ENCODE data around the gene ANKH.

The ANKH gene

GRCh38 chr5:14715481-14715880 is 156.1 kb downstream of the ANKH start:
- no peak for DNase-seq (ENCODE audit: low read depth, low spot score)

- no peak for DNase-seq (ENCODE audit: low read depth, low spot score)
Observed at GRCh38 chr5:14714706-14715105, 156.9 kb downstream of the ANKH start.

- DNase-seq (ENCODE audit: low read depth, low spot score): no peak
Observed at GRCh38 chr5:14713476-14714390, 157.8 kb downstream of the ANKH start.

GRCh38 chr5:14712666-14713065 is 158.9 kb downstream of the ANKH start:
- no peak for DNase-seq (ENCODE audit: low read depth, low spot score)

GRCh38 chr5:14712131-14712530 is 159.4 kb downstream of the ANKH start:
- no peak for DNase-seq (ENCODE audit: low read depth, low spot score)

- no peak for DNase-seq (ENCODE audit: low read depth, low spot score)
Observed at GRCh38 chr5:14710313-14710994, 161.1 kb downstream of the ANKH start.

- no peak for DNase-seq (ENCODE audit: low read depth, low spot score)
Observed at GRCh38 chr5:14708551-14708950, 163.0 kb downstream of the ANKH start.

- DNase-seq (ENCODE audit: low read depth, low spot score): no peak
Observed at GRCh38 chr5:14707811-14708390, 163.7 kb downstream of the ANKH start.

GRCh38 chr5:14706615-14707021 is 165.0 kb downstream of the ANKH start:
- DNase-seq (ENCODE audit: low read depth, low spot score): peak; percentile 23

GRCh38 chr5:14705556-14705955 is 166.0 kb downstream of the ANKH start:
- no peak for DNase-seq (ENCODE audit: low read depth, low spot score)

GRCh38 chr5:14702238-14702839 is 169.2 kb downstream of the ANKH start:
- DNase-seq (ENCODE audit: low read depth, low spot score): no peak

- no peak for DNase-seq (ENCODE audit: low read depth, low spot score)
Observed at GRCh38 chr5:14701556-14701955, 170.0 kb downstream of the ANKH start.

GRCh38 chr5:14700478-14701436 is 170.8 kb downstream of the ANKH start:
- no peak for DNase-seq (ENCODE audit: low read depth, low spot score)

GRCh38 chr5:14699807-14700400 is 171.7 kb downstream of the ANKH start:
- no peak for DNase-seq (ENCODE audit: low read depth, low spot score)

- no peak for DNase-seq (ENCODE audit: low read depth, low spot score)
Observed at GRCh38 chr5:14699159-14699558, 172.4 kb downstream of the ANKH start.

- no peak for DNase-seq (ENCODE audit: low read depth, low spot score)
Observed at GRCh38 chr5:14698495-14698894, 173.1 kb downstream of the ANKH start.

- DNase-seq (ENCODE audit: low read depth, low spot score): no peak
Observed at GRCh38 chr5:14696851-14697250, 174.7 kb downstream of the ANKH start.

- DNase-seq (ENCODE audit: low read depth, low spot score): no peak
Observed at GRCh38 chr5:14696057-14696456, 175.5 kb downstream of the ANKH start.

GRCh38 chr5:14695152-14695551 is 176.4 kb downstream of the ANKH start:
- DNase-seq (ENCODE audit: low read depth, low spot score): no peak

GRCh38 chr5:14693070-14693469 is 178.5 kb downstream of the ANKH start:
- no peak for DNase-seq (ENCODE audit: low read depth, low spot score)
